Activated naive CD8-positive, alpha-beta T cell (primary cell): ENCODE measurements around the gene MRRF.

ENCODE experiments used
- H3K27ac Mint-ChIP-seq: one replicate; pipeline ENCODE4 v1.8.0; 2021; ENCODE audit warnings: mixed read lengths
- H3K27me3 Mint-ChIP-seq: one replicate; pipeline ENCODE4 v1.8.0; 2021; ENCODE audit warnings: mixed read lengths
- H3K36me3 Mint-ChIP-seq: one replicate; pipeline ENCODE4 v1.8.0; 2021; ENCODE audit warnings: mixed read lengths
- H3K4me1 Mint-ChIP-seq: one replicate; pipeline ENCODE4 v1.8.0; 2021; ENCODE audit warnings: low read depth, mixed read lengths
- H3K4me3 Mint-ChIP-seq: one replicate; pipeline ENCODE4 v1.8.0; 2021; ENCODE audit warnings: mild to moderate bottlenecking, mixed read lengths
- H3K9me3 Mint-ChIP-seq: one replicate; pipeline ENCODE4 v1.8.0; 2021; ENCODE audit warnings: low read depth, mixed read lengths

The MRRF gene

DNA sequence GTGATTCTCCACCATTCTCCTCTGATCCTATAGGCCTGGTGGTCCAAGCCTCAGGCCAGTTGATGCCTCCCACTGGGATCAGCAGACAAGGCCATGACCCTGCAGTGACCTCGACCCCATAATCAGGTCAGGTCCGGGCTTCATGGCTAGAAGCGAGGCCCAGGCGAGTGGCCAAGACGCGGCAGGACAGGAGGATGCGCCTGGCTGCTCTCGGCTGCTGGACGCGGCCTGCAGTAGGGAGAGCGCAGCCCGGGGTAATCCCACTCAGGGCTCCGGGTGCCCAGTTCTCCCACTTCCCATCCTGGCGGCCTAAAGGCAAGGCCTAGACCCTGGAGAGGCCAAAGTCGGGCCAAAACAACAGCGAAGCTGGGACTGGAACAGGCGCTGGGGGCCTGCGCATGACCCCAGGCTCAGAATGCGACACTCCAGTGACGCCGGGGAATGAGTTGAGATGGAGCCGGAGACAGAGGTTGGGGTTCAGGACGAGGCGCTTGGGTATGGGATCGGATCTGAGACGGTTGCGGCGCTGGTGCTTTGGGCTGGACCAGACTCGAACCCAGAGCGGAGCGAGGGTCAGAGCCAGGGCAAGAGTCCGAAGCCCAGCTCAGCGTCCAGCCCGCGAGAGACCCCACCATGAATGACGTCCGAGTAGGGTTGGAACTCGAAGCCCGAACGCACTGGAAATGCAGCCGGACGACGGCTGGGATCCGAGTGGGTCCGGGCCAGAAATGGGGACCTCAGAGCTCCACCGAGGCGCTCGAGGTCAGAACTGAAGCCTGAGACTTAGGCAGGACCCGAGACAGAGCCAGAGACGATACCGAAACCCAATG lies 39.2 kb upstream of the MRRF start:
- Mint-ChIP-seq H3K9me3 (no peaks in the 10 kb centered on the region), H3K27ac (no peak overlapping the region), H3K4me1 (peaks cover 10% of the 10 kb centered on the region), H3K4me3 (no peak overlapping the region), H3K27me3 (peaks cover 30% of the 10 kb centered on the region), H3K36me3 (no peaks in the 10 kb centered on the region)

DNA sequence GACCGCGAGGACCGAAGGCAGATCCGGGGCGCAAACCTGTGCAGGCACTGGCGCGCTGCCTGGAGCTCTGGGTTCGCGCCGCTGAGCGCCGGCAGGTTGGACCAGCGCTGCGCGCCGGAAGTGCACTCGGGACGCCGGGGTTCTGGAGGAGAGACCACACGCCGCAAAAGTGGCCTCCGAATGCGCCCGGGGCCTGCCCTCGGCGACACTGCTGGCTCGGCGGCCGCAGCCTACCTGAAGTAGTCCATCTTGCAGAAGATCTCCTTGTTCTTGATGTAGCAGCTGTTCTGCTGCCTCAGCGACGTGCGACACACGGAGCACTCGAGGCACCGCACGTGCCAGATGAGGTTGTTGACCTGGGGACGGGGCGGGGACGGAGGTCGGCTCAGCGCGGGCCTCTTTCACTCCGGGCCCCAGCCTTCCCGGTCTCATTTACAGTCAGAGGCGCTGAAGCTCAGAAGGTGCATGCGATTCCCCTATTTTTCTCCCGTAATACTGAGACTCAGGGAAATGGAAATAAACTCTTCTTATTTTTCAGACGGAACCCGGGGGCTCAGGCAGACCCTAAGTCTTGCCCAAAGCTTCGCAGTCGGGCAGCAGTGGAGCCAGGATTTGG lies 38.4 kb upstream of the MRRF start:
- no peaks in the 10 kb centered on the region for H3K36me3 Mint-ChIP-seq
- peaks cover 30% of the 10 kb centered on the region for H3K27me3 Mint-ChIP-seq
- H3K4me3 Mint-ChIP-seq: no peak overlapping the region

DNA sequence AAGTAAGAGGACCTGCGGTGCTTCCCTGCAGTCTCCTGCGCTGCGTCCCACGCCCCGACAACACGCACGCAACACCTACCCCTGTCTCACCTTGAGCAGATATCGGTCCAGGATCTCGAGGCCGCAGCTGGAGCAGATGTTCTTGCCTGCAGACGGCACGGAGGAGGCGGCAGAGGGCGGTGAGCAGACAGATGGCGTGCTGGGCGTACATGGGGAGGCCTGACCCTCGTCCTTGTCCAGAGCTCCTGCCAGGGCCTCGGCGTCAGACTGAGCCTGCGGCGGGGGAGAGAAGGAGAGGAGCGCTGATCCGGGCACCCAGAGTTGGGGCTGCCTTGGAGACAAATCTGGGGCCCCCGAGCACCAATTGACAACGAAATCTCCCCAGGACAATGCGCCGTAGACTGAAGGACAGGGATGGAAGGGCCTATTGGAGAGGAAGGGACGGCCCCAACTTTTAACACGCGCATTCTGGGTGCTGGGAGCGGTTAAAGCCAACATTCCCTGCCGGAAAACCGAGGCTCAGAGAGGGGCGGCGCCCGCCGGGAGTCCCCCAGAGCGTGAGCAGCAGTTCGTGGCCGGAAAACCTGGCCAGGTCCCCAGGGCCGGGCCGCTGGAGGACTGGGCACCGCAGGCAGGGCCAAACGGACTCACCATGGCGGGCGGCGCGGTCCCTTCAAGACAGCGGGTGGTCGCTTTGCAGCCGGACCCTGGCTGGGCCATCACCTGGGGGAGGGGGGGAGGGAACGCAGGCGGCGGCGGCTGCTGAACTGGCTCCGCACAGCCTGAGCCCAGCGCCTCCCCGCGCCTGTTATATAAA lies 37.7 kb upstream of the MRRF start:
- Mint-ChIP-seq H3K36me3 (no peaks in the 10 kb centered on the region), H3K9me3 (no peaks in the 10 kb centered on the region), H3K4me1 (peaks cover 8% of the 10 kb centered on the region), H3K27ac (no peak overlapping the region), H3K27me3 (peaks cover 29% of the 10 kb centered on the region), H3K4me3 (peak overlapping the region; percentile 8)

More for the DNA sequence above, 38.4 kb upstream of the MRRF start:
- H3K27ac Mint-ChIP-seq: no peak overlapping the region
- H3K9me3 Mint-ChIP-seq: no peaks in the 10 kb centered on the region
- H3K4me1 Mint-ChIP-seq: peaks cover 10% of the 10 kb centered on the region

DNA sequence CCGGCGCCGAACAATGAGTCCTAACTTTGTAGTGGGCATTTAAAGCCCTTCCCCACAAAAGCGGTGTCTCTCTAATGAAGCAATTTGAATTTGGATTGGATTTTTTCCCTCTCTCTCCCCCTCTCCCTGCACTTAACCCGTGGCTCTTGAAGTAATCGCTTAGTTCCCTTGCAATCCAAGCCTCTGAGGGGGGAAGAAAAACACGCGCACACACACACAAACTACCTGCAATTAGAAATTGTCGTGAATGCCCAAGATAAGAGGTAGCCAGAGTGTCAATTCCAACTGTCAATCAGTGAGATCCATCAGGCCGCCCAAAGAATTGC lies 37.1 kb upstream of the MRRF start:
- no peaks in the 10 kb centered on the region for H3K36me3 Mint-ChIP-seq
- H3K27me3 Mint-ChIP-seq: peaks cover 23% of the 10 kb centered on the region
- H3K27ac Mint-ChIP-seq: no peak overlapping the region
- H3K4me3 Mint-ChIP-seq: peak overlapping the region; percentile 44
- peaks cover 8% of the 10 kb centered on the region for H3K4me1 Mint-ChIP-seq
- H3K9me3 Mint-ChIP-seq: no peaks in the 10 kb centered on the region

DNA sequence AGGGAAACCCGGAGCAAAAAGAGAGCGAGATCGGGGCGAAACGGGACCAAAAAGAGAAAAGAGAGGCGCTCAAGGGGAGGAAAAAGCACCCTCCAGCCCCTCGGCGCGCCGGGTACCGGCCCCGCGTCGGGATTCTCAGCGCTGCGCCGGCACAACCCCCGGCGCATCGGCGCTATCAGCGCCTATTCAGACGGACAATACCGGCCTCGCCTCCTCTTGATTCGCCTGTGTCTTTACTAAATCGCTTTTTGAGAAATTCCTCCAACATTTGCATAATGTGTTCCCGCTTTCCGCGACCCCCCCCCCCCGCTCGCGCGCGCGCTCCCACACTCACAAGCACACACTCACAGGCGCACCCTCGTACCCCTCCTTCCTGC lies 36.5 kb upstream of the MRRF start:
- no peak overlapping the region for H3K27ac Mint-ChIP-seq
- peak overlapping the region; percentile 53 for H3K4me3 Mint-ChIP-seq
- no peaks in the 10 kb centered on the region for H3K36me3 Mint-ChIP-seq
- H3K4me1 Mint-ChIP-seq: peaks cover 5% of the 10 kb centered on the region
- H3K27me3 Mint-ChIP-seq: peaks cover 19% of the 10 kb centered on the region
- H3K9me3 Mint-ChIP-seq: no peaks in the 10 kb centered on the region

DNA sequence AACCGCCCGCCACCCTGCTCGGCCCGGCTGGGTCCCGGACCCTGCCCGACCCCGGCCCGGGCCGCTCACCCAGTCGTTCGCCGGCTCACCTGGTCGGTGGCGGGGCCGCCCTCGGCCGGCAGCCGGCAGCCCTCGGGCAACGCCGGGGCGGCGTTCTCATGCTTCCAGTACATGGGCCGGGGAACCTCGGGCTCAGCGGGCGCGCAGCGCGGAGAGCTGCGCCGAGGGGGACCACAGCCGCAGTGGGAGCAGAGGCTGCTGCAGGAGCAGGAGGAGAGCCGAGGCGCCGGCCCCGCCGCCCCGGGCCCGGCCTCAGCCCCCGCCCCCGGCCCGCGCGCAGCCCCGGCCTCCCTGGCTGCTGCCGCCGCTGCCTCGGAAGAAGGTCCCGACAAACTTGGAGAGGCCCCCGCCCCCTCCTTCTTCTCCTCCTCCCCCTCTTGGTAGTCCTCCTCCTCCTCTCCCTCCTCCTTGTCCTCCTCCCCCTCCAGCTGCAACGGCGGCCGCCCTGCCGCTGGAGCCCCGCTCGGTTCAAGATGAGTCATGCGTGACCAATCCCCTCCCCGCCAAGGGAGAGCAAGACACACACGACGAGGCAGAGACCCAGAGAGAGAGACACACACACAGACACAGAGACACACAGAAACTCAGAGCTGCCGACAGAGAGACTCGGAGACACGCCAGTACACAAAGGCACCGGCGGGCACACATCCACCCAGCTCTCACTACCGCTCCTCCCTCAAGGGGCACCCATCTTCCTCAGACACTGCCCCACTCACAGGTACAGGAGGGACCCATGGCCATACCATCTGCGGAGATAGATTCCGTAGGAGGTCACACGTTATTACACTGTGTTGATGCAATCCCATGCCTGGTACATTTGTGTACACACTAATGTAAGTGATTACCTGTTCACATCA lies 35.9 kb upstream of the MRRF start, which contains the start of gene LHX6:
Gene LHX6 (minus strand): TSS at position 390 of the 917 bp plus-strand sequence. CDS start 217 bp downstream, at position 173.
- no peaks in the 10 kb centered on the region for H3K36me3 Mint-ChIP-seq
- H3K27me3 Mint-ChIP-seq: peaks cover 18% of the 10 kb centered on the region
- peaks cover 5% of the 10 kb centered on the region for H3K4me1 Mint-ChIP-seq
- H3K27ac Mint-ChIP-seq: no peak within 1 kb of the TSS
- H3K9me3 Mint-ChIP-seq: no peaks in the 10 kb centered on the region
- H3K4me3 Mint-ChIP-seq: peak within 1 kb of the TSS; percentile 53

DNA sequence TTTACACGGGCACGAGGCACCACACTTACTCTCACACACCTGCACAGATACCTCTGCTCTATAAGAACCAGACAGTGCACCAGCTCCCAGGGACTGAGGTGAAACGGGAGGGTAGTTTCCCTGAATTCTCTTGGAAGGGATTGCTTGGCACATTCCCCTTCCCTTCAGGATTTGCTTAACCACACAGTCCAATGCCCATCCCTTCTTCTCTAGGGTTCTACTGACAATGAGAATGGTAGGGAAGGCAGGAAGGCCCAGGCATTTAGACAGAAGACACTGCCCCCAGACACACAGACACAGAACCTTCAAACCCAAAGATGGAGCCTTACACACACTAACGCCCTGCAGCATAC lies 35.2 kb upstream of the MRRF start:
- Mint-ChIP-seq H3K27me3 (peaks cover 15% of the 10 kb centered on the region), H3K36me3 (no peaks in the 10 kb centered on the region), H3K4me3 (no peak overlapping the region), H3K4me1 (peaks cover 5% of the 10 kb centered on the region), H3K9me3 (no peaks in the 10 kb centered on the region), H3K27ac (no peak overlapping the region)

DNA sequence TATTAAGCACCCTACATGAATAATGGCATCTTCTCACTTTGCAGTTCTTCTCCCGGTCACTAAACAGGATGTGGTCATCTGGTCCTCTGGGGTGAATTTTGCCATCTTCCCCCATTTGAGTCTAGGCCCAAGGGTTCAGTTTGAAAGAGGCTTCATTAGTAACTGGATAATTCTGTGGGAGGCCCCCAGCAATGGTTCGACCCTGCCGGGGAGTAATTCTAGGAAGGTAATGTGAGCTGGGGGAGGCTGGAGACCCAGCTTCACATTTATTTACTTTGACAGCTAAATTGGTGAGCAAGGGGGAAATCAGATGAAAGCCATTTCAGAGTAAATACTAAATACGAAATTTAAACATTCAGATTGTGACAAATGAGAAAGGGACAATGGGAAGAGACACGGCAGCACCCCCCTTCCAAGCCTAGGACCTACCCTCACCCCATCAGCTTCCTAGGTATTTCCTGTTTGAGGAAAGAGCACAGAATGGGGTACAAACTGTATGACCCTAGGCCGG lies 31.8 kb upstream of the MRRF start:
- no peaks in the 10 kb centered on the region for H3K27me3 Mint-ChIP-seq
- H3K27ac Mint-ChIP-seq: no peak overlapping the region
- H3K4me1 Mint-ChIP-seq: no peaks in the 10 kb centered on the region
- no peaks in the 10 kb centered on the region for H3K9me3 Mint-ChIP-seq
- H3K36me3 Mint-ChIP-seq: no peaks in the 10 kb centered on the region
- no peak overlapping the region for H3K4me3 Mint-ChIP-seq

DNA sequence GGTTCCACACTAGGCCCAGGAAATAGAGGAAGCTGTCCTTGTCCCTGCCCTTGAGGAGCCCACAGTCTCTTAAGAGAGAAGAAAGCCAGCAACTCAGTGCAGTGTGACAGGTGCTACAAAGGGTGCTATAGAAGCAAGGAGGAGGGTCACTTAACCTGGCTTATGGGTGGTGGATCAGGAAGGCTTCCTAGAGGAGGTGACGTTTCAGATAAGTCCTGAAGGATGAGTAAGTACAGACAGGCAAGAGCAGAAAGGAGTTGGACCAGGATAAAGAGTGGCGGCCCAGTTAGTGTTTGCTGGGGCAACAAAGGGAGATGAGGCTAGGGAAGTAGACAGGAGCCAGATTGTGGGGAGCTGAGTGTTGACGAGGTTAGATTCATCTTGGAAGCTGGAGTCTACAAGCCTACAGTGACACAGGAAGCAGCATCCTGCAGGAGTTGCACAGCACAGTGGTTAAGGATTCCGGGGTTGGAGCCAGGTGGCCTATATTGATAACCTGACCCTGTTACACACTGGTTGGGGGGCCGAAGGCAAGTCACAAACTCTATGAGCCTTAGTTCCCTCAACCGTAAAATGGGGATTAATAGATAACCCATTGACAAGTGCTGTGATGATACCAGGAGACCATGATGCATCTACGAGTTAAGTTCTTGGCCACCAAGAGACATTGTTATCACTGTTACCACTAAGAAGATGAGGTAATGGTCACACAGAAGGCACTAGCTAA lies 30.5 kb upstream of the MRRF start:
- peaks cover 2% of the 10 kb centered on the region for H3K36me3 Mint-ChIP-seq
- no peak overlapping the region for H3K27ac Mint-ChIP-seq
- H3K4me3 Mint-ChIP-seq: no peak overlapping the region
- H3K4me1 Mint-ChIP-seq: no peaks in the 10 kb centered on the region
- H3K27me3 Mint-ChIP-seq: no peaks in the 10 kb centered on the region
- H3K9me3 Mint-ChIP-seq: no peaks in the 10 kb centered on the region

DNA sequence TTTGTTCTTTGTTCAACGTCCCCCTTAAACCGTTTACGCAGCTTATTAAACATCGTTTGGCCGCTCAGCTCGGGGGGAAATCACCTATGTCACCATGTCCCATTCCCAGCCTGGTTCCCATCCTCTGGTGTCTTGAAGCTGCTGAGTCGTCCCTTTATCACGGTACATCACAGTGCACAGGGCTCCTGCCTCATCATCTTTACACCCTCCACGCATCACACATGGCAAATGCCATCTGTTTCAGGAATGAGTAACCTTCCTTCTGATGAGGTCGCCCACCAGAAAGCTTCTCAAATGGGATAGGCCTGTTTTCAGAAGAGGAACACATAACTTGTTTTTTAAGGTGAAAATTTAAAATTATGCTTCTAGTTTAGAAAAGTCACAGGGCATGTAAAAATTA lies 28.0 kb upstream of the MRRF start:
- Mint-ChIP-seq H3K27me3 (no peaks in the 10 kb centered on the region), H3K27ac (no peak overlapping the region), H3K4me3 (no peak overlapping the region), H3K9me3 (no peaks in the 10 kb centered on the region), H3K4me1 (no peaks in the 10 kb centered on the region), H3K36me3 (peaks cover 8% of the 10 kb centered on the region)

DNA sequence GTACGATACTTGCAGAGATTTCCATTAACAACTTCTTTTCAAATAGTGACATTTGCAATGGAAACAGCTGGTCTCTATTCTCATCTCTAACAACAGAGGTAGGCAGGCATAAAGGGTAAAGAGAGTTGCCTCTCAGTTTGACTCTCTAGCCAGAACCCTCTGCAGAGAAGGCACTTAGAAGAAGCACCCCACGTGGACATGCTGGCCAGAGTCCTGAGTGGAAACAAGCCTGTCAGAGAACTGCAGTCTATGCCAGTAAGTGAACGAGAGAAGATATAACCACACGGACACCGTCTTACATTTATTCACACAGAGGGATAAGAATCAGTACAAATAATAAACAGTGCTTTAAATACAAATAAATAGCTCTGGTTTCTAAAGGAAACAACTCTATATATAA lies 25.0 kb upstream of the MRRF start:
- peaks cover 12% of the 10 kb centered on the region for H3K36me3 Mint-ChIP-seq
- H3K27me3 Mint-ChIP-seq: no peaks in the 10 kb centered on the region
- no peak overlapping the region for H3K4me3 Mint-ChIP-seq
- no peaks in the 10 kb centered on the region for H3K4me1 Mint-ChIP-seq
- no peaks in the 10 kb centered on the region for H3K9me3 Mint-ChIP-seq
- no peak overlapping the region for H3K27ac Mint-ChIP-seq

DNA sequence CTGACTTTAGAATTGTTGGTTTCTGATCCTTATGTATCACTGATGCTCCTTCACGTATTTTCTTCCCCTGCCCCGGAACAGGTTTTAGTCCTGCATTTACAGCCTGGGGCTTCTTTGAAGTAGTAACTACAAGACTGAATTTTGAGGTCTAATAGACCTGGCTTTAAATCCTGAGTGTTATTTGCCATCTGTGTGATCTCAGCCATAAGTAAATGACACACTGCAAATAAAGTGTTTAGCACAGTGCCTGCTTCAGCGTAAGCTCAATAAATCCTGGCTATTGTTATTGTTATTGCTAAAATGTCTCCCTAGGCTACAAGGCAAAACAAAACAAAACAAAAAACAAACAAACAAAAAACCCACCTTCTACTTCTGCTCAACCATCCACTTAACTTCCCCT lies 20.3 kb upstream of the MRRF start:
- H3K4me3 Mint-ChIP-seq: no peak overlapping the region
- H3K9me3 Mint-ChIP-seq: no peaks in the 10 kb centered on the region
- no peaks in the 10 kb centered on the region for H3K4me1 Mint-ChIP-seq
- peaks cover 15% of the 10 kb centered on the region for H3K36me3 Mint-ChIP-seq
- H3K27ac Mint-ChIP-seq: no peak overlapping the region
- no peaks in the 10 kb centered on the region for H3K27me3 Mint-ChIP-seq

DNA sequence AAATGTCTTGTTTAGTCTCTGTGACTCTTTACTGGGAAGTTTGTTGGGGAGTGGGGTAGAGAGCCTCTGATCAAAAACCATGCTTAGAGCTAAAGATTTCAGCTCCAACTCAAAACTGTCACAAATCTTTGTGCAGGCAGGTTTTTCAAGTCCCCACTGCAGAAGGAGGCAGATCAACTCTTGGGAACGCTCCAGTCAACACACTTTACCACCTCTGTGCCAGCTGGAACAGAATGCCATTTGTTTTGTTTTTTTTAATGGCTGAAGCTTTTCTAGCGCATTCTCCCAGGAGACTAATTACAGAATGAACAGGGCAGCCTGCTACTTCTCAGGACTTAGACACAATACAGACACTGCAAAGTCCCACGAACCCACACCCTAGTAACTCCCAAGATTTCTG lies 18.0 kb upstream of the MRRF start:
- no peak overlapping the region for H3K4me3 Mint-ChIP-seq
- no peaks in the 10 kb centered on the region for H3K9me3 Mint-ChIP-seq
- H3K27ac Mint-ChIP-seq: no peak overlapping the region
- H3K4me1 Mint-ChIP-seq: no peaks in the 10 kb centered on the region
- H3K27me3 Mint-ChIP-seq: no peaks in the 10 kb centered on the region
- peaks cover 12% of the 10 kb centered on the region for H3K36me3 Mint-ChIP-seq

DNA sequence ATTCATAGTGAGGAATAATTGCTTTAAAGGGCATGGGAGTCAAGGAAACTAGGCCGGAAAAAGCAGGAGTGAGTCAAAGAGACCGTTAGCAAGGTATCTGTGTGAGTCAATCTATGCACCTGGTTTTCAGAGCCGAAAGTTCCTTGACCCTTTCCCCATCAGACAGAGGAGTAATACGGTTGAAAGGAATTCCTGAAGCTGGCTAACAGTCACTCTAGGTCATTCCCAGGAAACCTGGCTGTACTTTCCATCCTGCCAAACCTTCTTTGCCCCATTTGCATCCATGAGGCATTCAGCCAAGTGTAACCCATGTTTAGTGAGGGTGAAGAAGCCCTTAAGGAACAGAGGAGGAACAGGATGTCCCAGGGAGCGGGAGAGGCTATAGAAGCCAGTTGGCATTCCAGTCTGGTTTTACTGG lies 16.2 kb upstream of the MRRF start:
- Mint-ChIP-seq H3K27ac (no peak overlapping the region), H3K27me3 (no peaks in the 10 kb centered on the region), H3K4me3 (no peak overlapping the region), H3K9me3 (no peaks in the 10 kb centered on the region), H3K36me3 (peaks cover 9% of the 10 kb centered on the region), H3K4me1 (peaks cover 1% of the 10 kb centered on the region)
